Amniotic epithelial cell (primary cell): Measurements from ENCODE around the gene BICDL2.

Experiments used
- DNase-seq: peaks from one replicate; pipeline ENCODE4 v3.0.0-alpha.2; 2010; ENCODE audit warnings: low read depth

The BICDL2 gene

GRCh38 chr16:3046641-3047386 lies 10.1 kb upstream of the BICDL2 start:
- no peak for DNase-seq

DNA sequence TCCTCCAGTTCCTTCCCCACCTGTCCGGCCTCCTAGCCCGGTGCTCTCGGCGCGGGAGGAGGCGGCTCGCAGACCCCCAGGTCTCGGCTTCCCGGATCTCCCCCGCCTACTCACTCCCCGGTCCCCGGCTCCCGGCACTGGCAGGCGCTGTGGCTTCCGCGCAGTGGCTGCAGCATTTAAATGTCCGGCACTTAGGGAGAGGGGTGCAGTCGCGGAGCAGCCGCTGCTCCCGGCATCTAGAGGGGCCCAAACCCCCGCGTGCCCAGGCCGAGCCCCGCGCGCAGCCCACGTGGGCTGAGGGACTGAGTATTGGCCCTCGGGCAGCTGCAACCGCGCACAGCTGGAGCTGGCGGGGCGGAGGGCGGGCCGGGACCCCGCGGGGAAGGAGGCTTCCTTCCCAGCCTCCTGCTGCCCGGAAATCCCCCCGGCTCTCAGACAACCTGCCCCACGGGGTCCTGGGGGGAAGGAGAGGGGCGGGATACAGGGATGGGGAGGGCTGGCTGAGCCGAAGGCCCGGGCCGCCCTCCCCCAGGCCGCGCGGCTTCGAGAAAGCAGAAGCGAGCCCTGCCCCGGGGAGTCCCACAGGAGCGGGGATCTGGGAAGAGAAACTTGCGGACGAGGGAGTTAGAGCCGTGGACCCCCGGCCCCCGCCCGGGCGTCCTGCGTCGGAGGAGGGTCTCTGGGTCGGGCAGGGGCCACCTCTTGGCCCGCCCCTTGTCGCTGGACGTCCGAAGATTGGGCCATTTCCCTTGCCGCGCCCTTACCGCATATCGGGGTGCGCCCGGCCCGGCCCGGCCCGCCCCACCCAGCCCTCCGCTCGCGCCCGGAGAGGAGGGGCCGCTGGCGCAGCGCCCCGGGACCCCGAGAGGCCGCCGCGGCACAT lies 9.3 kb upstream of the BICDL2 start, which contains the start of gene MMP25:
Gene MMP25 (plus strand): TSS at position 804 of the 883 bp plus-strand sequence. CDS start 357 bp downstream, outside the sequence.
- no peak for DNase-seq

GRCh38 chr16:3044708-3045107 lies 8.0 kb upstream of the BICDL2 start:
- DNase-seq = no peak

GRCh38 chr16:3042376-3042775 lies 5.6 kb upstream of the BICDL2 start:
- no peak for DNase-seq

GRCh38 chr16:3038896-3039295 lies 2.2 kb upstream of the BICDL2 start:
- DNase-seq = no peak

GRCh38 chr16:3038256-3038655 lies 1.5 kb upstream of the BICDL2 start:
- DNase-seq = no peak

DNA sequence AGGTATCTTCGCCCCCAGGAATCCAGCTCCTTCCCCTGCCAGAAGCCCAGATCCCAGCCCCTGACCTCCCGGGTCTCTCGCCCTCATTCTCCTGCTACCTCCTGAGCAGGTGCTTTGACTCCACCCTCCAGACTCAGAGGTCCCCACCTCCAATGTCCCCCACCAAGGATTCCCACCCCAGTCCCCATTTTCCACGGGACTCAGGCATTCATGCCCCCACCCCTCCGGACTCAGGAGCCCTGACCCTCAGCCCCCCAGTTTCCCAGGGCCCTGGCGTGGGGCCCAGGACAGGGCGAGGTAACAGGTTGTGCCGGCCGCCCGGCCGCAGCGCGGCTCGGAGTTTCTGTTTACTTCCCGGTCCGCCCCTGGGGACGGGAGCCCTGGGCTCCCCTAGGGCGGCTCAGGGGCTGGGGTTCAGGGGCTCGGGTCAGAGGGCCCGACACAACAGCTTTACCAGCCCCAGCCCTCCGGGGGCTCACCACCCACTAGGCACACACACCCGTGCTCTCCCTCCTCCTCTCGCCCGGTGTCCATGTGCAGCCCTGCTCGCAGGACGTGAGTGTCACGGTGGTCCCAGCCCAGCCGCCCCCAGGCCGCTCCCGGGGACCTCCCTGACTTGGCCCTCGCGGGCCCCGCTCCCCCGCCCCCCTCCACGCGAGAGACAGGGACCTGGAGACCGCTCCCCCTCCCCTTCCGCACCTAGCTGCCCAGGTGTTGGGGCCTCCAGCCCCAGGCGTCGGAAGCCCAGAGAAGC lies 595 bp downstream of the BICDL2 start:
- no peak for DNase-seq

DNA sequence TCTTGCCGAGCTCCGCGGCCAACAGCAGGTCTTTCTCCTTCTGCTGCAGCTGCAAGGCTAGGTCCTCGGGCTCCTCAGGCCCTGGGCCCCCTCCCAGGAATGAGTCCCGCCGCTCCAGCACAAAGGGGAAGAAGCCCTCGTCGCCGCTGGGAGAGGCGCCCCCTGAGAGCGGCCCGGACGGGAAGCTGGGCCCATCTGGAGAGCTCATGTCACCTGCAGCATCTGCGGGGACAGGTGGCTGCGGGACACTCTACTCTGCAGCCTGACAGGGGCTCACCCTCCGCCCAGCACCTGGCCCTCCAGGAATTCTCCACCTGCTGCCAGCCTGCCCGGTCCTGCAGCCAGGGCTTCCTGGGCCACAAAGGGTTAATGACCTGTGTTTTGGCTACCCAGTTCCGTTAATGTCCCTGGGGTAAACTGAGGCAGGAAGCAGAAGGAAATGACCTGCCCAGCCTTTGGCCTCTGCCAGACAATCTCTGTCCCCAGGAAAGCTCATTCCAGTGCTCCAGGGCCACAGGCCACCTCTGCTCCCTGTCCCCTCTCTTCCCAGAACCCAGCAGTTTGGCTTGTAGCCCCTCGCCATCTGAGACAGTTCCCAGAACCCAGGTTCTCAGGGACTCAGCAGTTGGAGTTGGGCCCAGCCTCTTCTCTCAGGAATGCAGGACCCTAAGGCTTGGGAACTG lies 1.3 kb downstream of the BICDL2 start:
- DNase-seq = no peak

- DNase-seq = no peak
Measured at GRCh38 chr16:3032624-3033023, 4.1 kb downstream of the BICDL2 start.

GRCh38 chr16:3030222-3031212 lies 6.2 kb downstream of the BICDL2 start:
- DNase-seq = no peak

DNA sequence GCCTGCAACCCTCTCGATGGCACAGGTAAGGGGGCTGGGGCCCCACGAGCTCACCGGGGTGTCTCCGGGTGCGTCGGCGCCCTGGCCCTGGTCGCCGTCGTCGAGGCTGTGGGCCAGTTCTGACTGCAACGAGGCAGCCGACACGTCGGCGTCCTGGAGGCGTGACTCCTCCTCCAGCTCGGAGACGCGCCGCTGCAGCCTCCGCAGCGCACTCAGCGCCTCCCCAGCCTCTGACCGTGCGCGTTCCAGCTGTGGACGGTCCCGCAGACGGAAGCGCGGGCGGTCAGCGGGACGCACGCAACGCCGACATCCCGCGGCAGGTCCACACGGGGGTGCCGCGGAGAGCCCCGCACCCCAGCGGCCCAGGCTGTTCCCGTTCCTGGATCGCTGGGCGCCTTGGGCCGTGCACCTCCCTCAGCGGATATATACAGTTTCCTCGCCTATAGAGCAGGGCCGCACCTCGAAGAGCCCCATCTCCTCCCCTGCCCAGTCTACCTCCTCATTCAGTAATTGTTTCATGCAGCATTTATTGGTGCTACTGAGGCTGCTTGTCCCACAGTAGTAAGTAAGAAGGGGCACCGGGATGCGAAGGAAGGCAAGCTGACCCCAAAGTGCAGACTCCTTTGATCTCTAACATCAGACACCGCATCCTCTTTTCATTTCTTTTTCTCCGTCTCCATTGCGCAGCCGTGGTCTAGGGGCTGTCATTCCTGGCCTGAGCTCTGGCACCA lies 7.1 kb downstream of the BICDL2 start:
- peak; percentile 24 for DNase-seq

GRCh38 chr16:3028716-3029319 lies 7.9 kb downstream of the BICDL2 start:
- no peak for DNase-seq

- DNase-seq = peak; percentile 59
Measured at GRCh38 chr16:3027983-3028715, 8.6 kb downstream of the BICDL2 start.

GRCh38 chr16:3027489-3027795 lies 9.3 kb downstream of the BICDL2 start:
- DNase-seq = no peak

DNA sequence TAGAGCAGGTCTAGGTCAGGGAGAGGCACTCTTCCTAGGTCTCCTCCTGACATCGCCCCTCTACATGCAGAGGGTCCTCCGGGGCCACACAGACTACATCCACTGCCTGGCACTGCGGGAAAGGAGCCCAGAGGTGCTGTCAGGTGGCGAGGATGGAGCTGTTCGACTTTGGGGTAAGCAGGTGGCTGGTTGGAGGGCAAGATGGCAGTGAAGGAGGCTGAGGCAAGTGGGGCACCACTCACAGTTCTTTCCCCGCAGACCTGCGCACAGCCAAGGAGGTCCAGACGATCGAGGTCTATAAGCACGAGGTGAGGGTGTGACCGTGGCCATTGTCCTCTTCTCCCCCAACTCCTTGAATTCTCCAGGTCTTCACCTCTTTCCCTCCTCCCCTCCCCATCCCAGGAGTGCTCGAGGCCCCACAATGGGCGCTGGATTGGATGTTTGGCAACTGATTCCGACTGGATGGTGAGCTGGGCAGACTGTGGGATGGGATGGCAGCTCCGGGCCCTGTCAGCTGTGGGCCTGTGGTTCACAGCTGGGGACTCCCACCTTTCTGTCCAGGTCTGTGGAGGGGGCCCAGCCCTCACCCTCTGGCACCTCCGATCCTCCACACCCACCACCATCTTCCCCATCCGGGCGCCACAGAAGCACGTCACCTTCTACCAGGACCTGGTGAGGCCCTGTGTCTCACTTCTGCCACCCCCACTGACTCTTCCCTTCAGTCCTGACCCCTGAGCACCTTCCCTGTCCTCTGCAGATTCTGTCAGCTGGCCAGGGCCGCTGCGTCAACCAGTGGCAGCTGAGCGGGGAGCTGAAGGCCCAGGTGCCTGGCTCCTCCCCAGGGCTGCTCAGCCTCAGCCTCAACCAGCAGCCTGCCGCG lies 9.9 kb downstream of the BICDL2 start:
- no peak for DNase-seq

DNA sequence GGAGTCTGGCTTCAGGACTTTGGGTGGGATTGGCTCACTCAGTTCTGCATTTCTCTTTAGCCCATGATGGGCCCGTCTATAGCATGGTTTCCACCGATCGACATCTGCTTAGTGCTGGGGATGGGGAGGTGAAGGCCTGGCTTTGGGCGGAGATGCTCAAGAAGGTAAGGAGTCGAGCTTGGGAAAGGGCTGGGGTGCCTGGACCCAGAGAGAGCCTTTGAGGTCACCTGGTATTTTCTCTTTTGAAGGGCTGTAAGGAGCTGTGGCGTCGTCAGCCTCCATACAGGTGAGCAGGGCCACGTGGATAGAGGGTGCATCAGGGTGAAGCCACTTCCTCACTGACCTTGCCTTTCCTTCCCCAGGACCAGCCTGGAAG lies 10.8 kb downstream of the BICDL2 start:
- DNase-seq = no peak

DNA sequence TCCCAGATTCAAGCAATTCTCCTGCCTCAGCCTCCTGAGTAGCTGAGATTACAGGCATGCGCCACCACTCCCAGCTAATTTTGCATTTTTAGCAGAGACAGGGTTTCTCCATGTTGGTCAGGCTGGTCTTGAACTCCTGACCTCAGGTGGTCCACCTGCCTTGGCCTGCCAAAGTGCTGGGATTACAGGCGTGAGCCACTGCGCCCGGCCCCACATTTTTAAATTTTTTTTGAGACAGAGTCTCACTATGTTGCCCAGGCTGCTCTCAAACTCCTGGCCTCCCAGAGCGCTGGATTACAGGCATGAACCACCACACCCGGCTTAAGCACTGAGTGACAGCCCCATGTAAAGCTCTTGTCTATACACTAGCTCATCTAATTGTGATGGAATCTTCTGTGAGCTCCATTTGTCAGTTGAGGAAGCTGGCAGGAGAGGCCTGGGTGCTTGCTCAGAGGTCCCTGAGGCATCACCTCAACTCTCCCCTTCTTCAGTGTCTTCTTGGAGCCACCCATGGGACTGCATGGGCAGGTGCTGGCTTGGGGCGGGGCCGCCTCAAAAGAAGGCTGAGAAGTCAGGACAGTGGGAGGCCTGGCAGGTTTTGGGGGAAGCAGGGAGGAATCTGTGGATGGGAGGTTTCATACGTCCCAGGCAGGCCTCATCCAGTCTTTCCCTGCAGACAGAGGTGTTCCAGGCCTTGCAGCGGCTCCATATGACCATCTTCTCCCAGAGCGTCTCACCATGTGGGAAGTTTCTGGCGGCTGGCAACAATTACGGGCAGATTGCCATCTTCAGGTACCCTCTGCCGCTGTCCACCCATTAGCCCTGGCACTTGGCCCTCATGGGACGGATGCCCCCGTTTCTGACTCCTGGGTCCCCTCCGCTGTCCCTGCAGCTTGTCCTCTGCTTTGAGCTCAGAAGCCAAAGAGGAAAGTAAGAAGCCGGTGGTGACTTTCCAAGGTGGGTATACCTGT lies 11.4 kb downstream of the BICDL2 start:
- DNase-seq = no peak
